GM19328 (cell line): ENCODE measurements around the gene GRAP2.

Experiments used
- ATAC-seq: cut with Tn5 transposase; IDR thresholded peaks from one replicate; pipeline ENCODE4 v1.9.1; 2021; ENCODE audit warnings: mild to moderate bottlenecking, moderate library complexity; ENCODE audit not compliant: unreplicated experiment

Gene GRAP2

DNA sequence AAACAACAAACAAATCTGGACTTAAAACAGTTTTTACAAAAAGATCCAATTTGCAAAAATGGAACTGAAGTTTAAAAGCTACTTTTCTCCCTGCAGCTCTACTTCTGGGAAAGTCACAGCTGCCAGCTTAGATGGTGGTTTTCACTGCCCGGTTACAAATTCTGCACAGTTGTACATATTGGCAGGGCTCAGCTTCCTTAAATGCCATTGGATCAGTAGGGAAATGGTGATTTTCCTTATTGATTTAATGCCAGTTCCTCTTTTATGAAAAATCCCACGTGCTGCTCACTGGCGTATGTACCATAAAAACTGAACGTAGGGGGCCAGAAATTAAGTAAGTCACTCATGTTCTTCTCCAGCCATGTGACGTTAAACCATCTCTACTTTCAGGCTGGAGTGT, 22.8 kb downstream of the GRAP2 start:
- no peak for ATAC-seq

GRCh38 chr22:39924286-39924685, 23.4 kb downstream of the GRAP2 start:
- no peak for ATAC-seq

DNA sequence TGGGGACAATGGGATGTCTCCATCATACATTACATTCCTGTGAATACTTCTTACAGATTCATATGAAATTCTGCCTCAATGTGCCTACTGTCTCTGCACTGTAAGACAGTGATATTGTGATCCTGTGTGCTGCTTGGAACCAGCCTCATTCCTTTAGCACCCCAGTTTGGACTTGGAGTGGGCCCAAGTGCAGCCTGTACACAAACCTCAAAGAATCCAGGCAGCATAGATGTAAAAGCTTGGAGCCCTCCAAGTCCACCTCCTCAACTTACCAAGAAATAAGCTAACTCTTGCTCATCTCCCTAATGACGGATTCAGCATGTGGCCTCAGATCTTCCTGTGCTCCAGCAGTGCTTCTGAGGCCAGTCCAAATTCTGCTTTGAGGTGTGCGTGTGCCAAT, 24.4 kb downstream of the GRAP2 start:
- no peak for ATAC-seq

DNA sequence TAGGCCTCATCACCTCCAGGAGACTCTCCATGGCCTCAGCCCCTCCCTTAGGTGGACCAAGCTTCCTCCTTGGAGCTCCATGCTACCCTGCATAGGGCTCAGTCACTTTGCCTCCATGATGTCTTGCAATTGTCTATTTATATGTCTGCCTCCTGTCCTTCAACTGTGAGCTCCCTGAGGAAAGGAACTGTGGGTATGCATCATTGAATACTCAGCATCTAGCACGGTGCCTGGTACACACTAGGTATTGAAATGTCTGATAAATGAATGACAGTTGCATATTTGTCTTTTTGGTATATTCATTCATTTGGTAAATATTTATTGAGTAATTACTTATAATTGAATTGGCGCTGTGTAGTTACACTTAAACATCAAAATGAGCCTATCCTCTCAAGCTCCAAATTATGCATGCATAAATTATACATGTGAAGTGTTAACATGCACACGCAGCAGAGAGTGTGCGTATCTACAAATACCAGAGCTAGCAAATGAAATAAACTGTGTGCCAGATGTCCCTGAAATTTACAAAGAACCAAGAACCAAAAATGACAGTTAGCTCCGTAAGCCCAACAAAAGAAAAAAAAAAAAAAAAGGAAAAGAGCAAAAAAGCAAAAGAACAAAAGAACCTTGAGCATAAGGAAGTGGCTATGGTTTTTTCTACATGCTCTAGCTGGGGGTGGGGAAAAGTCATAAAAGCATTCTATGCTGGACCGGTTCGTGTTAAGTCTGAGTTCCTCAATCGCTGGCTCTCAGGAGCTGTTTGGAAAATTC, 25.2 kb downstream of the GRAP2 start:
- no peak for ATAC-seq

- ATAC-seq = no peak
Observed at GRCh38 chr22:39926753-39927152, 25.9 kb downstream of the GRAP2 start.

DNA sequence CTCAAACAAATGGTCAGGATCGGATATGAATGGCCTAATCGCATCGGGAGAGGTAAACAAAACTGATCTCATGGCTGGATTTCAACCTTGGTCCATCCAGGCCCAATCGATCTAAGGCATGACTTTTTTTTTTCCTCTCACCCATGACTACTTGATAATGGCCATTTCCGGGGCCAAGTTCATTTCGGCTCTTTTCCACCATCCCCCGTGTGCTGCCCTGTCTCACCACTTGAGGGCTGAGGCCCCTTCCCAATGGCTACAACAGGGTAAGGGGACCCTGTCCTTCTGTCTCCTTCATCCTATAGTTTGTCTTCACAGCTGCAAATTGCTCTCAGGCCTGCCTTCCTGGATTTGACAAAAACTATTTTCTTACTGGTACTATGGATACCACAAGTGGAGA, 26.7 kb downstream of the GRAP2 start:
- ATAC-seq = no peak

DNA sequence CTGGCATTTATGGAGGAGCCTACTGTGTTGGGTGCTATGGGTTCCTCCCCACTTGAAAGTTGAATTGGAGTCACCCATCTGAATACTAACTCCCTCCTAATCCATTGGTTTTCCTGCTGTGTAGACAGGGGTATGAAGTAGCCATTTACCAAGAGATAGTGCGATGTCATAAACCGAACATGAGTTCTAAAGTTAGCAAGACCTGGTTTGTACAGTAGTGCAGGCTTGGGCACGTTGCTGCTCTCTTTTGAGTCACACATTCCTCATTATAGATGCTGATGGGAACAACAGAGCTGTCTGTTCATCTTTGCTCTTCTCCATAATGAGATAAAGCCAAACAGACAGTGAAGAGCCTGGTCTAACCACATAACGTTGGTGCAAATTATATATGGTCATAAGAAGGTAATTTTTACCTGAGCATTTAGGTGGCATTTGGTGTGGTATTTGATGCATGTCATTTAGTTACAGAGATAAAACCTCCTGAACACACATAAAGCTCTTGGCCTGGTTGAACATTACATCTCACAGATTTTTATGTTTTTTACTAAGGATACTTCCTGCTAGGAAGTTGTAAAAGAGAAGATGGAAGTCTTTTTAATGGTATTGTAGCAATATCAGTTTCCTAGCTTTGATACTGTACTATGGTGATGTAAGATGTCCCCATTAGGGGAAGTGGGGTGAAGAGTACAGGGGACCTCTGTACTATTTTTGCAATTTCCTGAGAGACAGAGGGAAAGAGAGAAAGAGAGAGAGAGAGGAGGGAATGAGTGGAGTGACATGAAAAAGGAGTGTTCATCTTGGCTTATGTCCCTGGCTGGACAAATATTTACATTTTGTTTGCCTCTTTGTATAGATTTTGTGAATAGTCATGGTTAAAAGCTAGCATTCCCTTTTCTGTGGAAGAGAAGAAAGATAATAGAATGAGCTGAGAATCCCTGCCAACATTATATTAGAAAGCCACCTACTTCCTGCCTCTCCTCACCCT, 27.9 kb downstream of the GRAP2 start:
- ATAC-seq = no peak

DNA sequence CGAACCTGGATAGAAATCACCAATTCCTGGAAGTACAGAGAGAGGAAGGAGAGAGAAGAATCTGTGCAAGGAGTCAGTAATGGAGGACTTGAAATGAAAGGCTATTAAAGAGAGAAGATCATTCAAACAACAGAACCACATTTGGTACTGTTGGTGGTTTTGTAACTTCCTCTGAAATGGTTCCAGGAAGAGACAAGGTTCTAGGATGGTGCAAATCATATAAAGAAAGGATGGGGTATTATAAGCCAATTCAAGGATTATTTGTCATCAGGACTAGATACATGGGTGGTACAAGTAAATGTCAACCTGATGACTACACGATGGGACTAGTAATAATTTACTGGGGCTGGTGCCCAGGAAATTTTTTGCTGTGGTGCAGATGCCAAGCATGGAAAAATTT, 30.4 kb downstream of the GRAP2 start:
- no peak for ATAC-seq

DNA sequence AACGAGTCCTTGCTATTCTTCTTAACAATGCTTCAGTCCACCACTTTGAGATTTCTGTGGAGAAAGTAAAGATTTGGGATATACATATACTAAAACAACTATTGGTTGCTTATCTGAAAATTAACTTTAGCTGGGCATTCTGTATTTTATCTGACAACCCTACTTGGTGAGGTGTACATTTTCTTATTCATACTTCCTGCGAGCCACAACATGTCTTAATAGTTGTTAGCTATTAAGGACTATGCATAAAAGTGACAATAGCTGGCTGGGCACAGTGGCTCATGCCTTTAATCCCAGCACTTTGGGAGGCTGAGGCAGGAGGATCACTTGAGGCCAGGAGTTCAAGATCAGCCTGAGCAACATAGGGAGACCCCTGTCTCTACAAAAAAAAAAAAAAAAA, 31.3 kb downstream of the GRAP2 start:
- no peak for ATAC-seq

- ATAC-seq = no peak
Observed at GRCh38 chr22:39932918-39933649, 32.2 kb downstream of the GRAP2 start.

- ATAC-seq = no peak
Observed at GRCh38 chr22:39933741-39934140, 32.9 kb downstream of the GRAP2 start.

DNA sequence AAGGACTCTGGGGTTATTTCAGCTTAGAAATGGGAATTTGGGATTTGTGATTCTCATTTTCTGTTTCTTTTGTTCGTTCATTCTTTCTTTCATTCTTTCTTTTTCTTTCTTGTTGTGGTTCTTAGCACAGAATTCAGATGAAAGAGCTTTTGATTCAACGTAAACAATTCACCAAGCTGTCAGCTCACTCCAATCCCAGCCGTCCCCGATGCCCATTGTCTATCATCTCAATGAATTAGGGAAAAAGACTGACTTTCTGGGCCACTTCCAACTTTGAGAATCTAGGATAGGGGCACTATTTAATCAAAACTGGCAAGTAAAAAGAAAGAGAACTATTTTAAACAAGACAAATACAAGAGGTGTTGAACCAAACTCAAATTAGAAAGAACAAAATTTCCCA, 34.2 kb downstream of the GRAP2 start:
- ATAC-seq = no peak

DNA sequence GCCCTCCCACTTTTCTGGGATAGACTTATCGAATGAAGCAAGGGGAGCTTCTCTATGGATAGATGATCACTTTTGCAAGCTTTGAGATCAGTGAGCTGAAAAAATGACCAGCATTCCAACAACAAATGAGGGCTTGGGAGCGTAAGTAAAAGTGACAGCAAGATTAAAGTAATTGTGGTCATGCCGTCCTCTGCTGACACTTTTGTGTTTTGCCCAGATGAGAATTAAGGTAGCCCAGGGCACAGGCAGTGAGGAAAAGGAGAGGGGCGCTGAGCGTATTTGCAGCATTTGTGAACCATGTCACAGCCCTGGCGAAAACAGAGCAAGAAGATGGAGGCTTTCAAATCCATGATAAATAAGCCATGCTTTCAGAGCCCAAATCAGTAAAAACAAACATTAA, 34.7 kb downstream of the GRAP2 start:
- no peak for ATAC-seq

GRCh38 chr22:39936523-39937145, 35.8 kb downstream of the GRAP2 start:
- ATAC-seq = no peak

DNA sequence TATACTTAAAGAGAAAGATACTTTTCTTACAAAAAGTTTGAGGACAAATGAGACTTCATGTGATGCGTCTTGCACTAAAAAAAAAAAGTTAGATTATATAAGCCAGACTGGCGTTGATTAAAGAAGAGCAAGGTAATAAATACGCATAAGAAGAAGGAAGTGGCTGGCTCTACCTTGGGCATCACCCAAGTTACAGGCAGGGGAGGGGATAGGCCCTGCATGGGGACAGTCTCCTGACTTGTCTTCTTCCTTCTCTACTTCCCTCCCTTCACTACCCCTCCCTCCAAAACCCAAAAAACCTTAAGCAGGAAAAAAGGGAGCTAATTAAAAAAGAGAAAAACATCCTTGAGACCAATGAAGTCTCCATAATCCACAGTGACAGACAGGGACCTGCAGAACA, 37.0 kb downstream of the GRAP2 start:
- no peak for ATAC-seq

- no peak for ATAC-seq
Observed at GRCh38 chr22:39938509-39939111, 37.7 kb downstream of the GRAP2 start.

- no peak for ATAC-seq
Observed at GRCh38 chr22:39939830-39940229, 38.9 kb downstream of the GRAP2 start.

- no peak for ATAC-seq
Observed at GRCh38 chr22:39940757-39941305, 39.9 kb downstream of the GRAP2 start.

DNA sequence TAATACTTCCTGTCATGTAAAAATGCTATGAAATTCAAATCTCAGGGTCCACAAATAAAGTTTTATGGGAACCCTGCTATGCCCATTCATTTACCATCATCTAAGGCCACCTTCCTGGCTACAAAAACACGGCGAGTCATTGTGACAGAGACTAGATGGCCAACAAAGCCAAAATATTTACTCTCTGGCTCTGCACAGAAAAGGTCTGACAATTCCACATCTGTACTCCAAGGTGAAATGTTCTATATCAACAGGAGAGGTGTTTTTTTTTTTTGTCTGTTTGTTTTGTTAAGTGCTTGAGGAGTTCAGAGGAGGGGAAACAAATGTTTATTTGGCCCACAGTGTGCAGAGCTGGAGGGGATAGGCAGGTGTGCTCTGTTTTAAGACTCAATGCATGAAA, 40.7 kb downstream of the GRAP2 start:
- ATAC-seq = no peak
